Astrocyte (in vitro differentiated cells and primary cell): ENCODE measurements around the gene PRKCE.

Source experiments
- EZH2 ChIP-seq: IDR thresholded peaks from 2 replicates; pipeline ENCODE4 v1.6.1; 2012; ENCODE audit warnings: mild to moderate bottlenecking, low read length, inconsistent platforms; ENCODE audit not compliant: insufficient read depth
- TF ChIP-seq, protein P1 (sequence below): IDR thresholded peaks from 2 replicates; pipeline ENCODE4 v1.5.1; 2011; ENCODE audit warnings: low read depth, mild to moderate bottlenecking, inconsistent platforms, low read length, moderate library complexity; ENCODE audit not compliant: insufficient read depth

DNA sequence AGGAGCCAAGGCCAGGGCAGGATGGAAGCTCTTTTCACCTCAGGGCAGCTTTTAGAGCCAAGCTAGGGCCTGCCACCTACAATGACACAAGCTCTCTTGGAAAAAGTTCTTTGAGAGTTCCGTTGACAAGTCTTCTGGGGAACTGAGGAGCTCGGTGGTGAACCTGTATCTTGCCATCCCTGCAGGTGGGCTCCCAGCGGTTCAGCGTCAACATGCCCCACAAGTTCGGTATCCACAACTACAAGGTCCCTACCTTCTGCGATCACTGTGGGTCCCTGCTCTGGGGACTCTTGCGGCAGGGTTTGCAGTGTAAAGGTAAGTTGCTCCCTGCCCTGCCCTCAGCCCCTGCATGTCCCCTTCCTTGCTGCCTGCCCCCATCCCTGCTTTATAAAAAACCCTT, 332.9 kb downstream of the PRKCE start:
- TF ChIP-seq EZH2: no peak
- TF ChIP-seq, protein P1, sequence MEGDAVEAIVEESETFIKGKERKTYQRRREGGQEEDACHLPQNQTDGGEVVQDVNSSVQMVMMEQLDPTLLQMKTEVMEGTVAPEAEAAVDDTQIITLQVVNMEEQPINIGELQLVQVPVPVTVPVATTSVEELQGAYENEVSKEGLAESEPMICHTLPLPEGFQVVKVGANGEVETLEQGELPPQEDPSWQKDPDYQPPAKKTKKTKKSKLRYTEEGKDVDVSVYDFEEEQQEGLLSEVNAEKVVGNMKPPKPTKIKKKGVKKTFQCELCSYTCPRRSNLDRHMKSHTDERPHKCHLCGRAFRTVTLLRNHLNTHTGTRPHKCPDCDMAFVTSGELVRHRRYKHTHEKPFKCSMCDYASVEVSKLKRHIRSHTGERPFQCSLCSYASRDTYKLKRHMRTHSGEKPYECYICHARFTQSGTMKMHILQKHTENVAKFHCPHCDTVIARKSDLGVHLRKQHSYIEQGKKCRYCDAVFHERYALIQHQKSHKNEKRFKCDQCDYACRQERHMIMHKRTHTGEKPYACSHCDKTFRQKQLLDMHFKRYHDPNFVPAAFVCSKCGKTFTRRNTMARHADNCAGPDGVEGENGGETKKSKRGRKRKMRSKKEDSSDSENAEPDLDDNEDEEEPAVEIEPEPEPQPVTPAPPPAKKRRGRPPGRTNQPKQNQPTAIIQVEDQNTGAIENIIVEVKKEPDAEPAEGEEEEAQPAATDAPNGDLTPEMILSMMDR: no peak
